Right cardiac atrium (tissue), 5 donors: Measurements from ENCODE around the gene DIAPH1. TPM values are rescaled to one million over a fixed set of nuclear protein-coding genes. Genes with fewer than 3 reads are reported as not detected.

ENCODE experiments used
- ATAC-seq, 2 donors: fragments of 200-7000 bp; cut with Tn5 transposase; one replicate each; pipeline versions ENCODE4 v1.8.0 to v1.9.1; 2020; ENCODE audit warnings: moderate library complexity in 2 of 2, mild to moderate bottlenecking in 1 of 2
- DNase-seq, 3 donors: peaks; one replicate each; pipeline ENCODE4 v3.0.0-alpha.2; 2020
- H3K27ac ChIP-seq: one replicate; pipeline ENCODE4 v1.5.1; 2013; ENCODE audit warnings: mild to moderate bottlenecking, low read length, control low read depth, moderate library complexity
- H3K27me3 ChIP-seq: one replicate; pipeline ENCODE4 v1.6.1; 2013; ENCODE audit not compliant: control insufficient read depth, insufficient read depth
- H3K4me1 ChIP-seq: one replicate; pipeline ENCODE4 v1.6.1; 2013; ENCODE audit warnings: low read length; ENCODE audit not compliant: control insufficient read depth, insufficient read depth
- H3K4me3 ChIP-seq: one replicate; pipeline ENCODE4 v1.5.1; 2013; ENCODE audit warnings: low read length, control low read depth
- H3K9me3 ChIP-seq: one replicate; pipeline ENCODE4 v1.6.1; 2013; ENCODE audit warnings: low read length; ENCODE audit not compliant: control insufficient read depth
- WGBS: extraction: QIAGEN DNeasy Blood & Tissue Kit; methylation state at CpG from one replicate; pipeline ENCODE4 v1.1.7; 2013; 5-methylcytosine and 5-hydroxymethylcytosine counted together
- intact Hi-C, 4 donors: fragments of 100-400 bp; cut with DNase I; formaldehyde crosslinking; loops; one replicate each; pipeline versions ENCODE4 v1.11.0 to v1.14.0; 2022 to 2023
- polyA plus RNA-seq: library from polyadenylated mRNA; stranded (reverse); fragments of 200-250 nt; gene quantifications from one replicate; pipeline ENCODE4 v1.2.3, GENCODE V29; 2013
- total RNA-seq, 4 donors: library from RNA; stranded (reverse); fragmentation: NEBNext Ultra II Directional; extraction: Animal tissue kit (Norgen Biotek cat#: 25700); gene quantifications; one replicate each; pipeline ENCODE4 v1.2.1, GENCODE V29; 2021
- donor health status: healthy with polysubstance abuse.
- donor health status: DM: no; HTN: yes; CAD: no.
- donor health status: DM: no; HTN: no; CAD: no.
- donor health status: DM: no; HTN: yes; CAD: no; lungs with severe emphysema.
- donor health status: DM: yes; HTN: yes; CAD: no.

Gene DIAPH1
- total and polyA plus RNA-seq, 5 donors: 11.8 to 53.0 (median 19.1) TPM

DNA sequence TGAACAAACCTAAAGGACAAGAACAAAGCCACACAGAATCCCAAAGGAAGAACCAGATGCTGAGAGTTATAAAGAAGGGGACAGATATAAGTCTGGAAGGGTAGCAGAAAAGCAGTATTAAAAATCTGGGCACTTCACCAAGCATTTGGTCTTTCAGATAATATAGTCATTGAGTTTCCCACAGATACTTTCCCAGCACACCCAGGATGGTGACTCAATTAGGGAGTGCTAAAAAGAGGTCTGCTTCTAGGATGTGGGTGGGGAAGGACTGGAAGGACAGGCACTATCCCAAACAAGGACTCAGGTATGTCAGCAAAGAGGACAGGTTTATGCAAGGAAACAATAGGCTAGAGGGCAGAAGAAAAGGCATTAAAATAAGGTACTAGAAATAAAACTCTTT lies 59.3 kb downstream of the DIAPH1 start:
- ATAC-seq (peak in 1 of 2 donors; percentile 36), DNase-seq (no peak)
- intact Hi-C loops: loop anchor here (5.0 to 10.0 kb wide), 4 partner anchors 132 to 225 kb away; partner anchors contain the start of genes PCDHGA3 (in 2 of the 4), PCDHGA1 (in 1 of the 4), PCDHGA2 (in 1 of the 4) and PCDHGB7 (in 1 of the 4)
- no peak overlapping the region for H3K4me3 ChIP-seq
- H3K27ac ChIP-seq: peak overlapping the region; percentile 57
- no peaks in the 10 kb centered on the region for H3K27me3 ChIP-seq
- no peaks in the 10 kb centered on the region for H3K9me3 ChIP-seq
- peaks cover 4% of the 10 kb centered on the region for H3K4me1 ChIP-seq

DNA sequence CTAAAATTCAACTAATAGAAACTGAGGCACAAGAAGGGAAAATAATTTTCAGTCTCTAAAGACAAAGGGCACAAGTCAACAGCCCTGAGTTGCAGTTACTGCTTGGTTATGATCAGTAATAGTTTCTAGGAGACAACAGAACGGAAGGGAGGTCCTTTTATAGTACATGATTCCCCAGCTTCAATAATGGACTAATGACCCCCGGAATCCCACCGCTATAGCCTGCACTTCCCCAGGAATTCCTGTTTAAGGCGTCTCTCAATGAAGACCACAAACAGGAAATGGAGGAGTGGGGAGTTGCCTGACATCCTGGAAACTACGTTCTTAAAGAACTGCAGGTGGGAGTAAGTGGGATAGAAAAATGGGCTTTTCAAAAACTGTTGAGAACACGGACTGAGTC lies 60.6 kb downstream of the DIAPH1 start:
- Histone ChIP-seq H3K27ac (peak overlapping the region; percentile 93), H3K4me1 (peaks cover 4% of the 10 kb centered on the region), H3K27me3 (no peaks in the 10 kb centered on the region), H3K9me3 (no peaks in the 10 kb centered on the region), H3K4me3 (no peak overlapping the region)
- ATAC-seq: peak in 1 of 2 donors; percentile 34
- intact Hi-C loops: loop anchor here (5.0 to 10.0 kb wide), 4 partner anchors 131 to 223 kb away; partner anchors contain the start of genes PCDHGA3 (in 2 of the 4), PCDHGA1 (in 1 of the 4), PCDHGA2 (in 1 of the 4) and PCDHGB7 (in 1 of the 4)
- no peak for DNase-seq
- WGBS: 43% methylated on average over 6 of the region's 6 CpGs

DNA sequence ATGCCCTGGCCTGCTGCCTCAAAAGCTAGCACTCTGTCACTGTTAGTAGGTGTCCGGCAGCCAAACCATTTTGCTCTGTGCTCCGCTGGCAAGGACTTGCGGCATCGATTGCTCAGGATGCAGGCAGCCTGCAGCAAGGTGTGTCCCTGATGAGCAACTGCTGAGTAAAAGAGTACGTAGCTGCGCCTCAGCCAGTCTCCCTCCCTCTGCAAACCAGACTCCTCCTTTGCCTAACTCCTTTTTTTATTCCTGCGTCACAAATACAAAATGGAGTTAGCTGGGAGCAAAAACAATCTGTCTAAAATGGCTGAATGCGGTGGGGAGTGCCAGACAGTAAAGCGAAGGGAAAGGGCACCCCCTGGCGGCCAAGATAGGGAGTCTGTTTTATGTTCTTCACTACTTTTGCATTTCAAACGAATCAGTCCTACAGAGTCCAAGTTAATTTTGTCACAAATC lies 61.1 kb downstream of the DIAPH1 start:
- Histone ChIP-seq H3K9me3 (no peaks in the 10 kb centered on the region), H3K27ac (peak overlapping the region; percentile 86), H3K27me3 (no peaks in the 10 kb centered on the region), H3K4me3 (peak overlapping the region; percentile 30), H3K4me1 (peaks cover 4% of the 10 kb centered on the region)
- peak; percentile 88 to 91 for ATAC-seq
- 22% methylated on average over 11 of the region's 11 CpGs for WGBS
- DNase-seq: peak; percentile 85 to 92 (median 90)
- intact Hi-C loops: loop anchor here (5.0 to 10.0 kb wide), 4 partner anchors 130 to 223 kb away; partner anchors contain the start of genes PCDHGA3 (in 2 of the 4), PCDHGA1 (in 1 of the 4), PCDHGA2 (in 1 of the 4) and PCDHGB7 (in 1 of the 4)

DNA sequence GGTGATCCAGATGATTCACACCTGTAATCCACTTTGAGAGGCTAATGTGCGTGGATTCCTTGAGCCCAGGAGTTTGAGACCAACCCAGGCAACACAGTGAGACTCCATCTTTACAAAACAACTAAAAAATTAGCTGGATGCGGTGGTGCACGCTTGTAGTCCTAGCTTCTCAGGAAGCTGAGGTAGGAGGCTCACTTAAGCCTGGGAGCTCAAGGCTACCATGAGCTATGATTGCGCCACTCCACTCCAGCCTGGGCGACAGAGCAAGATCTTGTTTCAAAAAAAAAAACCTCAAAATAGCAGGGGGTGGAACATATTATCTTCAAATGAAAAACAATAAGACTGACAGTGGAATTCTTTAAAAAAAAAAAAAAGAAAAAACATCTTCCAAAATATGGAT lies 70.9 kb downstream of the DIAPH1 start:
- H3K27me3 ChIP-seq: no peaks in the 10 kb centered on the region
- H3K9me3 ChIP-seq: peaks cover 2% of the 10 kb centered on the region
- H3K4me1 ChIP-seq: no peaks in the 10 kb centered on the region
- WGBS: 98% methylated on average over 5 of the region's 5 CpGs
- H3K4me3 ChIP-seq: no peak overlapping the region
- intact Hi-C loops: no loop called here
- ATAC-seq (no peak), DNase-seq (no peak)
- no peak overlapping the region for H3K27ac ChIP-seq

DNA sequence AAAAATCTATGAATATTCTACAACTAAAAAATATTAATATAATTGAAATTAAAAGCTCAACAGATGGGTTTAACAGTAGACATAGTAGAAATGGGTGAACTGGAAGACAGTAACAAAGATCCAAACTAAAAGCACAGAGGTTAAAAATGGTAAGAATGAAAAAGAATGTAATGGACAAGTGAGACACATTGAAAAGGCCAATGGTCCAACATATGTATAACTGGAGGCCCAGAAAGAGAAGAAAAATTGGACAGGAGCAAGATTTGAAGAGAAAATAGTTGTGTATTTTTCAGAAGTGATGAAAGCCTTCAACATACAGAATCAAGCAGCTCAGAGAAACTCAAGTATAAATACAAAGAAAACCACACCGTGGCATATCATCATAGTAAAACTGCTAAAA lies 71.3 kb downstream of the DIAPH1 start:
- WGBS: 100% methylated on average over 1 of the region's 1 CpG
- Histone ChIP-seq H3K27me3 (no peaks in the 10 kb centered on the region), H3K9me3 (peaks cover 2% of the 10 kb centered on the region), H3K4me3 (no peak overlapping the region), H3K27ac (no peak overlapping the region), H3K4me1 (no peaks in the 10 kb centered on the region)
- ATAC-seq: no peak
- intact Hi-C loops: no loop called here
- no peak for DNase-seq

DNA sequence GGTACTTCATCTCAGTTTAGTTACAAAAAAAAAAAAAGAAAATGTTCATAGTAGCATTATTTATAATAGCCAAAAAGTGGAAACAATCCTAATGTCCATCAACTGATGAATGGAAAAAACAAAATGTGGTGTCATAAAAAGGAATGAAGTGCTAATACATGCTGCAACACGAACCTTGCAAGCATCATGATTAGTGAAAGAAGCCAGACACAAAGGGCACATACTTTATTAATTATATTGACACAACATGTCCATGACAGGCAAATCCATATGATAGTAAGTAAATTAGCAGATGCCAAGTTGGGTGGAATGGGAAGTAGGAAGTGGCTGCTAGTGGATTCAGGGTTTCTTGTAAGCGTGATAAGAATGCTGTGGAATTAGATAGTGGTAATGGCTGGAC lies 75.7 kb downstream of the DIAPH1 start:
- Histone ChIP-seq H3K27me3 (no peaks in the 10 kb centered on the region), H3K27ac (no peak overlapping the region), H3K4me1 (no peaks in the 10 kb centered on the region), H3K4me3 (no peak overlapping the region), H3K9me3 (peaks cover 2% of the 10 kb centered on the region)
- DNase-seq (no peak), ATAC-seq (no peak)
- 89% methylated on average over 2 of the region's 2 CpGs for WGBS
- intact Hi-C loops: no loop called here

DNA sequence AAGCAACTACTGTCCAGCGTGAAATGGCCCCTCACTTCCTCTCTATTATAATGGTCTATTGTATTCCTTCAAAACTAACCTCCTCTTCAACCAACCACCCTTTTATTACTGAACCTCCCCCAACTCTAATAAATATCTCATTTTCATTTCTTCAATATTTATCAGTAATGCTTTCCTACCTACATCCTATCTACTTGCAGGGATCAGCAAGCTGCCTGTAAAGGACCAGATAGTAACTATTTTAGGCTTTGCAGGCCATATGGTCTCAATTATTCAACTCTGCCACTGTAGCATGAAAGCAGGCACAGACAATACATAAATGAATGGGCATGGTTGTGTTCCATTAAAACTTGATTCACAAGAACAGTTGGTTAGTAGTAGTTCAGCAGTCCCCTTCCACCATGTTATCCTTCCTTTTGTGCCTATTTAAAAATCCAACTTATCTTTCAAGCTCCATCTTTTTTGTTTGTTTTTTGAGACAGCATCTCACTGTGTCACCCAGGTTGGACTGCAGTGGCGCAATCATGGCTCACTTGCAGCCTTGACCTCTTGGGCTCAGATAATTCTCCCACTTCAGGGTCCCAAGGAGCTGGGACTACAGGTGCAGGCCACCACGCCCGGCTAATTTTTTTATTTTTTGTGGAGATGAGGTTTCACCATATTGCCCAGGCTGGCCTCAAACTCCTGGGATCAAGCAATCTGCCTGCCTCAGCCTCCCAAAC lies 84.1 kb downstream of the DIAPH1 start:
- H3K27me3 ChIP-seq: no peaks in the 10 kb centered on the region
- no peak for DNase-seq
- no peaks in the 10 kb centered on the region for H3K4me1 ChIP-seq
- intact Hi-C loops: no loop called here
- H3K9me3 ChIP-seq: no peaks in the 10 kb centered on the region
- ATAC-seq: no peak
- H3K27ac ChIP-seq: no peak overlapping the region
- 94% methylated on average over 4 of the region's 4 CpGs for WGBS
- no peak overlapping the region for H3K4me3 ChIP-seq

DNA sequence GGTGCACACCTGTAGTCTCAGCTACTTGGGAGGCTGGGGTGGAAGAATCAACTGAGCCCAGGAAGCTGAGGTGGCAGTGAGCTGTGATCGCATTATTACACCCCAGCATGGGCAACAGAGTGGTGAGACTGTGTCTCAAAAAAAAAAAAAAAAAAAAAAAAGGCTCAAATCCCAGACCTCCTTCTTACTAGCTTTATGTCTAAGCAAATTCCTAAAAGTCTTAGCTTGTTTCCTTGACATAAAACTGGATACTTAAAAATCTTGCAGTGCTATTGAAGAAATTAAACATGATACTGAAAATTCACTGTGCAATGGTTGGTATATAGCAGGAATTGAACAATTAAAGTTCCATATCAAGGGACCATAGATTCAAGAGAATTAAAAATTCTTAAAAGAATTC lies 84.9 kb downstream of the DIAPH1 start:
- Histone ChIP-seq H3K4me3 (no peak overlapping the region), H3K27me3 (no peaks in the 10 kb centered on the region), H3K9me3 (no peaks in the 10 kb centered on the region), H3K4me1 (no peaks in the 10 kb centered on the region), H3K27ac (no peak overlapping the region)
- intact Hi-C loops: no loop called here
- ATAC-seq (no peak), DNase-seq (no peak)
- 100% methylated on average over 1 of the region's 1 CpG for WGBS

DNA sequence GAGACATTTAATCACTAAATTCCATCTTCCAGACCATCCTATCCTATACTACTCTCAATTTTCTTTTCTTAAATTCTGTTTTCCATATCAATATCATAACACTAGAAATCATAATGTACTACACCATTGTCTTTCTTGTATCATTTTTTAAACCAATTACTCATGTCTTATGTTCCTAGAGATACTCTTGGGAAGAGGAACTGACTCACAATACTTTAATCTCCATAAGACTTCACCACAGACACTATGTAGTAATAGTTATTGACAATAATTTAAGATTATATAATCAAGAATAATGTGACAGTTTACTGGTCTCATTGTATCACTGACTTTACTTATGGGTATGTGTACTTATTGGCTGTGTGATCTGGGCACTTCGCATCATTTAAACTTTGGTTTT lies 86.1 kb downstream of the DIAPH1 start:
- H3K9me3 ChIP-seq: no peaks in the 10 kb centered on the region
- H3K27ac ChIP-seq: no peak overlapping the region
- ATAC-seq (no peak), DNase-seq (no peak)
- H3K4me1 ChIP-seq: no peaks in the 10 kb centered on the region
- intact Hi-C loops: no loop called here
- WGBS: 97% methylated on average over 1 of the region's 1 CpG
- no peaks in the 10 kb centered on the region for H3K27me3 ChIP-seq
- no peak overlapping the region for H3K4me3 ChIP-seq

DNA sequence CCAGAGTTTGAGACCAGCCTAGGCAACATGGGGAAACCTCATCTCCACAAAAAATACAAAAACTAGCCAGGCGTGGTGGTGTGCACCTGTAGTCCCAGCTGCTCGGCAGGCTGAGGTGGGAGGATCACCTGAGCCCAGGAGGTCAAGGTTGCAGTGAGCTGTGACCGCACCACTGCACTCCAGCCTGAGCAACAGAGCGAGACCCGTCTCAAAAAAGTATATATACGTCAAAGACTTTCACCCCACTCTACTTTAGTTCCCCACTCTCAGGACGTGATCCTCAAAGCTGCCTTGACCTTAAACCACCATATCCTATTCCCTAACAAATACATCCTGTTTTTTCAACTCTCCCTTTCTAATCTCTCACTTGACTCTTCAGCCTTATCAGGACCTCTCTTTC lies 88.9 kb downstream of the DIAPH1 start:
- Histone ChIP-seq H3K27ac (no peak overlapping the region), H3K4me3 (no peak overlapping the region), H3K4me1 (no peaks in the 10 kb centered on the region), H3K9me3 (no peaks in the 10 kb centered on the region), H3K27me3 (no peaks in the 10 kb centered on the region)
- 90% methylated on average over 7 of the region's 7 CpGs for WGBS
- DNase-seq (no peak), ATAC-seq (no peak)
- intact Hi-C loops: loop anchor here in 3 of 4 donors (10.0 kb wide), 3 partner anchors 55 to 115 kb away; partner anchors contain the start of genes PCDHGA11 (in 2 of the 3), PCDHGA10 (in 1 of the 3), PCDHGB7 (in 1 of the 3) and PCDHGC3 (in 1 of the 3)

DNA sequence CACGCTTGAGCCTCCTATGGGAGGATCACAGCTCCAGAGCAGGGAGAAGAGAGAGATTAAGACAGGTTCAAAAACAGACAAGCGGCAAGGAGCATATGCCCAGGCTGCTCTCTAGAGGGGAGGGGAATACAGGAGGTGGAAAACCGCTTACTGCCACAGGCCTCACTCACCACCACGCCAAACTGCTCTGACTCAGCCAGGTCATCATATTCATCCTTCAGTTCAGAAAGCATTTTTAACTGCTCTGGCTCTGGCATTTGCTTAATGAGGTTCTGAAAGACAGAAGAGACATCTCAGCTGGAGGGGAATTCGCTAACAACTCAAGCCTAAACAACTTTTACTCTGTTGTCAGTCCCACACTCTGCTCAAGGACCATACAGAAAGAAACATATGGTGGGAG lies 89.8 kb downstream of the DIAPH1 start:
- peak; percentile 58 to 69 for ATAC-seq
- peak overlapping the region; percentile 68 for H3K27ac ChIP-seq
- DNase-seq: peak in 2 of 3 donors; percentile 57 to 62
- no peaks in the 10 kb centered on the region for H3K4me1 ChIP-seq
- no peak overlapping the region for H3K4me3 ChIP-seq
- no peaks in the 10 kb centered on the region for H3K9me3 ChIP-seq
- WGBS: 59% methylated on average over 5 of the region's 5 CpGs
- no peaks in the 10 kb centered on the region for H3K27me3 ChIP-seq
- intact Hi-C loops: loop anchor here in 3 of 4 donors (10.0 kb wide), 3 partner anchors 54 to 114 kb away; partner anchors contain the start of genes PCDHGA11 (in 2 of the 3), PCDHGA10 (in 1 of the 3), PCDHGB7 (in 1 of the 3) and PCDHGC3 (in 1 of the 3)
